ENCODE measurements around the gene CEMP1.
"Not testable (repeated sequence)": the region's sequence is repeated elsewhere in the genome, so short reads cannot be mapped to it uniquely, and the experiment has no call there.

CEMP1 gene

GRCh38 chr16:2531371-2531695, at the start of gene CEMP1:
TSS of gene CEMP1 (minus strand) at chr16:2531408. CDS start at chr16:2531073, 335 bp downstream.
- DNase-seq (ENCODE audit: low spot score) = no peak

- DNase-seq (ENCODE audit: low spot score) = not testable (repeated sequence)
Observed at GRCh38 chr16:2580818-2581217, 49.6 kb upstream of the CEMP1 start.

DNA sequence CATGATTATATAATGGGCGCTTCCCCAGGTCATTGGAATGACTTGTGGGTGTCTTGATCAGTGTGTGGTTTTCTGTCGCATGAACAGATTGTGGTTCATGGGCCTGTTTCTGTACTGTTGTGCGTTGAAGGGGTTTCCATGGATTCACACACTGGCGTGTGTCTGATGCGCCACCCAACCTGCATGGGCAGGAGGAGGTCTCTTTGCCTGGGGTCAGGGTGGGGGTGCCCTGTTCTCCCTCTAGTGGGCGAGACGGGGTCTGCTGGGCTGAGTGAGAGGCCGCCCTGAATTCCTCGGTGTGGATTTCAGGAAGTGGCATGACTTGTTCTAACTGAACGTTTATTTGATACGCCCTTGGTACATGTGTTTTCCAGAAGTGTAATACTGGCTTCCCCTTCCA, 48.9 kb upstream of the CEMP1 start:
- DNase-seq (ENCODE audit: low spot score) = not testable (repeated sequence)

- not testable (repeated sequence) for DNase-seq (ENCODE audit: low spot score)
Observed at GRCh38 chr16:2578905-2579304, 47.7 kb upstream of the CEMP1 start.

DNA sequence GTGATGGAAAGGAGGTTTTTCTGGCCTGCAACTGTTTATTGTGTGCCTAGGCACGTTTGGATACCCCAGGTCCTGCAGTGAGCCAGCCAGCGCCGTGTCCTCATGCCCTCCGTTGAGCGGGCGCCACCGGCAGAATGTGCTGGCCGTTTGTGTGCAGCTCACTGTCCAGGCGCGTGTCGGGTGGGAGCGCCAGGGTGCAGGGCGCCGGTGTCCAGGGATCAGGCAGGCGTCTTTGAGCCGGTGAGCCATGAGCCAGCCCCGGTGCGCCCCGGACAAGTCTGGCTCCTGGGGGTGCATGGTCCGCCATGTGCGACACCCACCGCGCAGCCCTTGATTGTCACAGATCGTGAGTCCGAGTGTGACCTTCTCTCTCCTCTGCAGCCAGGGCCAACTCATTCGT, 45.8 kb upstream of the CEMP1 start:
- not testable (repeated sequence) for DNase-seq (ENCODE audit: low spot score)

DNA sequence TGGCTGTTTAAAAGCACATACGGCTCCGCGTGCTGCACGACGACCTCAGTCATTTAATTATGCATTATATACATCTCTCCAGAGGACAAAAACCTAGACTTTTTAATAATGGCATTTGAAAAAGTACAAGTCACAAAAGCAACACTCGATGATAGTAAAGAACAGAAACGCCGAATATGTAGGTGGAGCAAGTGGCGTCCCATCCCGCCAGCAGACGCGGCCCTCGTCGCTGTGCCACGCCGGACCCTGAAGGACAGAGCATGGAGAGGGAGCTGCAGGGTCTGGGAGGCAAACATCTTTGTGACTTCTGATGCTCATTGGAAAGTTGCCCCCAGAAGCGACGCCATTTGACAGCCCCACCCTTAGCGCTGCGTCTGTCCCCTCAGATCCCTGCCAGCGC, 44.6 kb upstream of the CEMP1 start:
- not testable (repeated sequence) for DNase-seq (ENCODE audit: low spot score)

GRCh38 chr16:2572704-2573103, 41.5 kb upstream of the CEMP1 start:
- DNase-seq (ENCODE audit: low spot score) = not testable (repeated sequence)

DNA sequence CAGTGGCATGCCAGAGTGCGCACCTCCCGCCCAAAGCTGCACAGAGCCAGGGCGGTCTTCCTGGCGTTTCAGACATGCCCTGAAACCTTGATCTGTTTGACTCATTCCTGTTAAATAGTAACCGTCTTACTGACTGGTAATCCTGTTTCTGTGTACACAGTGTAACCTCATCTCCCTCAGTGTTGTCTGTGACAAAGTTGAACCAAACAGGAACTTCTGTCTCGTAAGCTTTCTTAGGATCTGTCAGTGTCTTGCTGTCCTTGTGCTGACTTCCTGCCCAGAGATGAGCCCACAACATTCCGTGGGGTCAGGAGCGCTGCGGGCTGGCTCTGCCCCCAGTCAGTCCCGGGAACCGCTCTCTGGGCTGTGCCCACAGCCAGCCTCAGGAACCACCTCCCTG, 37.4 kb upstream of the CEMP1 start:
- DNase-seq (ENCODE audit: low spot score) = not testable (repeated sequence)

DNA sequence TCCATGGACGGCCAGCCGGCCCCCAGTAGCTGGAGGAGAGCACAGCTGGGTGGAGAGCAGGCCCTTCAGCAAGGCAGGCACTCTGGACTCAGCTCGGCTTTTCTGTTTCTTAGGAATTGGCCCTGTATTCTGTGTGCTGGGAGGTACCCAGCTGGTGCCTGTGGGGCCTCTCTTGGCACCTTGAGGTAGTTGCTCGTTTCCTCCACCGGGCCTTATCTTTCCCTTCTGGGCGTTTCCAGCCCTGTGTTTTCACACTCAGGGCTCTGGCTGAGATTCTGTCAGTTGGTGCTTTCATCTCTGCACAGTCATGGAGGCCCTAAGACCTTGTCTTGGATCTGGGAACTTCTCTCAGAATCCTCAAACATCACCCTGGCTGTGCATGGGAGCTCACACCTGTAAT, 36.3 kb upstream of the CEMP1 start:
- not testable (repeated sequence) for DNase-seq (ENCODE audit: low spot score)

GRCh38 chr16:2560798-2561133, 29.6 kb upstream of the CEMP1 start:
- DNase-seq (ENCODE audit: low spot score) = not testable (repeated sequence)

DNA sequence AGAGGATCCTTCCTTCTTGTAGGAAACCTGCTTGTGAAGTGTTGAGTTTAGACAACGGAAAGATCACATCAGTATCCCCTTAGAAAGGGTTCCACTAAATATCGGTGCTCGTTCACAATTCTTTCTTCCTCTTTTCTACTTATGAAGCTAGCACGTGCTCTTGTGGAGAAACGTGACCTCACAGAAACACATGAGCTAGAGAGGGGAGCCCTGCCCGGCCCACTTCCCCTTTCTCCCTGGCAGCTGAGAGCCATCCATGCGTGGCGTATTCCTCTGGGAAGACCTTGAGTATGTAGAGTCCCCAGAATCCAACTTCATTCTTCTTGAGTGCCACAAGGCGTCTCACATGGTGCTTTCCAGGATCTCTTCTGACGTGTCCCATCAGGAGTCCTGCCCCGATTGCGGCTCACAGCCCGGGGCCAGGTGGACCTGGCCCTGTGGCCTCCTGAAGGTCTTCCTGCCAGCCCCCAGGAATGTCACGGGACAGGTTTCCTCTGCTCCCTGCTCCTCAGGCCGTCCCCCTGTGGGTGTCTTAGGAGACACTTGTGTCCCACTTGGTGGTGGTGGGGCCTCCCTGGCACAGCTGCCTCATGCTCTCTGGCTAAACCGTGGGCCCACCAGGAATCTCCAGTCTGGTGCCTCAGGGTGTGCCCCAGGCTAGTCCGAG, 29.1 kb upstream of the CEMP1 start:
- DNase-seq (ENCODE audit: low spot score) = not testable (repeated sequence)

DNA sequence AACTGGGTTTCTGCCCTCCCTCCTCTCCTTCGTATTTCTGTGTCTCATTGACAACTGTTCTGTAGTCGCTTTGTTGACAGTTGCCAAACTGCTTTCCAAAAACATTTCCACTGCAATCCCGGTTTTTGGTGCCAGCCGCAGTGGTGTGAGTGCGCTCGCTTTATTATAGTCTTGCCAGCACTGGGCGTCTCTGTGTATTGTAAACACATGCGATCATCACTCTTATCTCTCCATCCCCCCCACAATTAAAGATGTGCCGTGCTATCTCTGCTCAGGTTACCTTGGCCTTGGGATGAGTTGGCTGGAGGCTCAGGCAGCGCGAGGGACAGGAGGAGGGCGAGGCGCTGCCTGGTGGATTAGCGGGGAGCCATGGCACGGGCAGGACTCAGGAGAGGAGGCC, 25.9 kb upstream of the CEMP1 start:
- not testable (repeated sequence) for DNase-seq (ENCODE audit: low spot score)

DNA sequence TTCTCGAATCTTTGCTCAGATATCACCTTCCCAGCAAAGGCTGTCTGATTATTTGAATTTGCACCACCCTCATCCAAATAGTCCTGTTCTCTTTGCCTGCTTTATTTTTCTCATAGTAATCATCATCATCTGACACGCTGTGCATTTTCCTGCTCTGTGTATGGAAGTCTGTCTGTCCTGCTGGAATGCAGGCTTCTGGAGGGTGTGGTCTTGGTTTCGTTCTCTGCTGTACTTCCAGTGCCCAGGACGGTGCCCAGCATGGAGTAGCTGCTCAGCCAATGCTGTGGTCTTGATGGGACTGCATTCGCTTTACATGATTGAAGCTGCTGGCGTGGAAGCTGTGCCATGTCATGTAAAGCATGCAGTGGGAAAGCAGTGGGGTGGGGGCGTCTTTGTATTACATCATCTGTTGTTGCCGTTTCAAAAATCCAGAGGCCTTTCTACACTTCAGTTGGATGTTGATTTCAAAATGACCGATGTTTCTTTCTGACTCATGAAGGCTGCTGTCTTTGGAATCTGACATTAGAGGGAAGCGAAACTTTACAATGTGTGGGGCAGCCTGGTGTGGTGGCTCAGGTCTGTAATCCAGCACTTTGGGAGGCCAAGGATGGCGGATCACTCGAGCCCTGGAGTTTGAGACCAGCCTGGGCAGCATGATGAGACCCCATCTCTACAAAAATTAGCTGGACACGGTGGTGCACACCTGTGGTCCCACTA, 23.7 kb upstream of the CEMP1 start:
- not testable (repeated sequence) for DNase-seq (ENCODE audit: low spot score)

DNA sequence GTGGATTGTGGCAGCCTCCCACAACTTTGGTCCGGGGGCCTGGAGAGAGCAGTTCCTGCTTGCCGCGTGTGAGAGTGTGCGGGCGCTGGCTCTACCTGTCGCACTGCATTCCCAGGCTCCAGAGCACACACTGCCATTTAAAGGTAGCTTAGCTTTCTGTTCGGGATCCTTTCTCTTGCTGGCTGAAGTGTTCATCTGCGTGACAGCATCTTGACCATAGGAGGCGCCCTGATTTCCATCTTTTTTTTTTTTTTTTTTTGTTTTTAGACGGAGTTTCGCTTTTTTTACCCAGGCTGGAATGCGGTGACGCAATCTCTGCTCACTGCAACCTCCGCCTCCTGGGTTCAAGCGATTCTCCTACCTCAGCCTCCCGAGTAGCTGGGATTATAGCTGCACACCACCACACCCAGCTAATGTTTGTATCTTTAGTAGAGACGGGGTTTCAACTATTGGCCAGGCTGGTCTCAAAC, 20.2 kb upstream of the CEMP1 start:
- DNase-seq (ENCODE audit: low spot score) = not testable (repeated sequence)

GRCh38 chr16:2550283-2550878, 19.2 kb upstream of the CEMP1 start:
- not testable (repeated sequence) for DNase-seq (ENCODE audit: low spot score)

- DNase-seq (ENCODE audit: low spot score) = not testable (repeated sequence)
Observed at GRCh38 chr16:2543771-2544170, 12.6 kb upstream of the CEMP1 start.

DNA sequence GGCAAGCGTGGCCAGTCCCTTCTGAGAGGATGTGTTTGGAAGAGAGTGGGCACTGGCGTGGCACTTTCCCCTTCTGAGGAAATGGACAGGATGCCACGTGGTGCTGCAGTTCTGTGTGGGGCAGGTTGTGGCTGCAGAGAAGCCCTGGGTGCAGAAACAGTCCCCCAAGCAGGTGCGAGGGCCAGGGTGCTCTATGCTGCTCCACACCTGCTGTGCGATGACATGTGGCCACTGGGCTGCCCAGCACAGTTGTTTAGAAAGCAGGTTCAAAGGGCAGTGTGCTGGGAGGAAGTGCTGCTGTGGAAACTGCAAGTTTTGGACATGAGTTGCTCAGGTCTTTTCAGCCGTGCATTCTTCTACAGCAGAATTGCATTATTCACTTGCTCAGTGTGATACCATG, 10.2 kb upstream of the CEMP1 start:
- not testable (repeated sequence) for DNase-seq (ENCODE audit: low spot score)

- DNase-seq (ENCODE audit: low spot score) = not testable (repeated sequence)
Observed at GRCh38 chr16:2540912-2541311, 9.7 kb upstream of the CEMP1 start.

DNA sequence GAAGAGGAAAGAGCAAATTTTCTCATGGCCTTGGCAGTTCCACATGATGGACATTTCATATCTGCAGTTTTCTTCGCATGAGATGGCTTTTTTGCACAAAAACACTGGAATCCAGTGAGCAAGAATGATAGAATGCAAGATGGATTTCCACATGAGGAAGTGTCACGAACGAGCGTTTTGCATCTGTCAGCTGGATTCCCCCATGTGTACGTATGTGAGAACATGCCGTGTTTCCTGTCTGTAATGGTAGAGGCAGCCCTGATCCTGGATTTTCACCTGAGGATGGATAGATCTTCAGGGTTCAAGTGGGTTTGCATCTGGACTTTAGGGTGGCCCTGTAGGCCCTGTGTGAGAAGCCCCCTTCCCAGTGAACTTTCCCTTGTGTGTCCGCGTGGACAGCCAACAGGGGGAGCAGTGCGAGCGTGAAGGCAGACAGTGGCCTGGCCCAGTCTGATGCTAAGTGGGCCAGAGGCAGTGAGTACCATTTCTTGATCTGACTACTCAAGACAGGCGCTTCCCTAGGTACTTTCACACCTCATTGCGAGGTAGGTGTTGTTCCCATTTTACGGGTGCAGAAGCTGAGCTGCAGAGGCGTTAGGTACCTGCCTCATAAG, 8.7 kb upstream of the CEMP1 start:
- not testable (repeated sequence) for DNase-seq (ENCODE audit: low spot score)

DNA sequence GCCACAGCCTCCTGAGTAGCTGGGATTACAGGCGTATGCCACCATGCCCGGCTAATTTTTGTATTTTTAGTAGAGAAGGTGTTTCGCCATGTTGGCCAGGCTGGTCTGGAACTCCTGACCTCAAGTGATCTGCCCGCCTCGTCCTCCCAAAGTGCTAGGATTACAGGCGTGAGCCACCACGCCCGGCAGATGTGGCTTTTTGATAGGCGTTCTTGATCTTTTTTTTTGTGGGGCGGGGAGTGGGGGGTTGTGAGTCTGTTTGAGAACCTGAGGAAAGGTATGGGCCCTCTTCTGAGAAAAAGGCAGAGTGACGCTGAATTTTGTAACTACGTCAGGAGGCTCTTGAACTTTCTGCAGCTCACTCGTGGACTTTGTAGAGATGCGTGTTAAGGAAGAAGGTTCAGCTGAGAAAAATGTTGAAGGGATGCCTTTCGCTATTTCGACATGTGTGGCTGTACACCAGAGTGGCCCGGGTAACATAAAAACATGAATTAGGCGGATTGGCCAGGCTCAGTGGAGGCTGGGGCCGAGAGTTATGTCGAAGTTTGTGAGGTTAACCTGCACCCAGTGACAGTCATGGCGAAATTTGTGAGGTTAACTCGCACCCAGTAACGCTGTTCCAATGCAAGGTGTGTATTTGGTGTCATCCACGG, 8.1 kb upstream of the CEMP1 start:
- DNase-seq (ENCODE audit: low spot score) = not testable (repeated sequence)

GRCh38 chr16:2537451-2538379, 6.5 kb upstream of the CEMP1 start, which contains the start of gene PDPK1:
TSS of gene PDPK1 (plus strand) at chr16:2538021. CDS start at chr16:2538113, 92 bp downstream.
- DNase-seq (ENCODE audit: low spot score) = peak; percentile 96

Data from AG08396 (cell line).